HL-60 (cell line): ENCODE data around the gene SDHA.
"Not testable (repeated sequence)": the region's sequence is repeated elsewhere in the genome, so short reads cannot be mapped to it uniquely, and the experiment has no call there.

Experiments used
- CTCF ChIP-seq: IDR thresholded peaks from one replicate; pipeline ENCODE4 v1.5.1; 2011; ENCODE audit warnings: low read length, control low read depth, inconsistent platforms; ENCODE audit not compliant: insufficient read depth
- GABPA ChIP-seq: IDR thresholded peaks from 2 replicates; pipeline ENCODE4 v1.6.1; 2012; ENCODE audit warnings: low read depth

- TF ChIP-seq CTCF, GABPA: not testable (repeated sequence)
Measured at GRCh38 chr5:251538-251937, 33.4 kb downstream of the SDHA start.
